Suppressor macrophage treated with lipopolysaccharide for 4 hours (primary cell): ENCODE measurements around the gene CHMP1B.
"Not testable (repeated sequence)": the region's sequence is repeated elsewhere in the genome, so short reads cannot be mapped to it uniquely, and the experiment has no call there.

Experiments used
- DNase-seq: peaks from one replicate; pipeline ENCODE4 v3.0.0-alpha.2; 2020

The CHMP1B gene

DNA sequence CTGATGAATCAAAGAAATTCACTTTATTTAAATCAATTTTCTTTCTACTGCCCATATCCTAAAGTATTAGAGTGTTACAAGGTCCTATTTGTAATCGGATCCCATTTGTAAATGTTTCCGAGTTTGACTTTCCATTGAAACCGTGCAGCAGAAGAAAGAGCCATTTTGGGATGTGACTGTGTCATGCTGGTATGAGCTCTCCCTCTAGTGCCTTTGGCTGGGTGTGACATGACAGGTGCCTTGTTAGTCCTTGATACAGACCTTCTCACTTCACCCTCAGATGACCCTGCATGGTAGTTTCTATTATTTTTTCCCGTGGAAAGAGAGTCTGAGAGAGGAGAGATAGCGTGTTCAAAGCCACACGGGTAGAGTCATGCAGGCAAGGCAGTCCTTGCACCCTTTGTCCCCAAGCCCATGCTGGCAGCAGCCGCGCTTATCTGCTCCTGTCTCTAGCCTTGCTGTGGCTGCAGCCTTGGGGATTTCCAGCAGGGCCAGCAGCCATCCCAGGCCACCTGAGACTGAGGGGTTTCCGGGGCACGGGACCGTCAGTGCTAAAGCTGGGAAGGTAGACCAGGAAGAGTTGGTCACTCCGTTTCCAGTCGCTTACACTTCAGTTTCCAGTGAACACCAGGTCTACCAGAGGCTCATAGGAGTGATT is 21.4 kb downstream of the CHMP1B start:
- peak; percentile 28 for DNase-seq

DNA sequence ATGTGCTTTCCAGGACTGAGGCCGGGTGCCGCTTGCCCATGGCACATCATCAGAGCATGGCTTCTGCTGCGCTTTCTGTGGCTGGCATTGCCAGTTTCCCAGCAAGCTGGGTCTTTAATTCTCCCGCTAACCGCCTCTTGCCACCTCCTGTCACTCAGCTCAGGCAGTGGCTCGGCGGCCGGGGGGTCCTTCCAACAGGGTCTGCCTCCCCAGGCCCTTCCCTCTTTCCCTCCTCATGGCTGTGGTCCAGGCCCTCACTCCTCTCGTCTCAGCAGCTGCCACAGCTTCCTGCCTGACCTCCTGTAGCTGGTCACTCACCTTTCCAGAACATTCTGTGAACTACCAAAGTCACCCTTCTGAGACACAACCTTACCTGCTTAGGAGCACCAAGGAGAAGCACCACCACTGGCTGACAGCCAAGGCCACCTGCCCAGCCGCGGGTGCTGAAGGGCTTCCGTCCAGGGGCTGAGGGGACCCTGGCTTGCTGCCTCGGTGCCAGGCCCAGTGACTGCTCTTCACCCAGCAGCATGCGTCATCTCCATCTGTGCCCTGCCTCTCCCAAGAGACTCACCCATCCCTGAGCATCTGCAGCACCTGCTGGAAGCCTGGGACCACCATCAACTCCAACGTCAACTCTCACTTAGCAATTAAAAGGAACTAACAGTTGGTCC is 22.6 kb downstream of the CHMP1B start:
- DNase-seq = no peak

DNA sequence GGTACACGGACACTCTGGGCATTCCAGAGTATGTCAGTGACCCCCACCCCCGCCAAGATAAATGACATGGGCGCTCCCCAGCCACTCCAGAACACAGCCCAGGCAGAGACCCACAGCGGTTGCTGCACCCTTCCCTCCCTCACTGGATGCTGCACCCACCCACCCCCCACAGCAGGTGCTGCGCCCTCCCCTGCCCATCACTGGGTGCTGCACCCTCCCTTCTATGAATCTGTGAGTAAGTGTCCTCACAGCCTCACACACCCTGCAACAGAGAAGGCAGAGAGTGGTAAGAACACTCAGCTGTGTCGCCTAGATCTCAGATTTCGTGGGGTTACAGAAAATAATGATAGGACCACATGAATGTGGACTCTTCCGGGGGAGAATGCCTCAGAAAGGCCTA is 23.5 kb downstream of the CHMP1B start:
- no peak for DNase-seq

DNA sequence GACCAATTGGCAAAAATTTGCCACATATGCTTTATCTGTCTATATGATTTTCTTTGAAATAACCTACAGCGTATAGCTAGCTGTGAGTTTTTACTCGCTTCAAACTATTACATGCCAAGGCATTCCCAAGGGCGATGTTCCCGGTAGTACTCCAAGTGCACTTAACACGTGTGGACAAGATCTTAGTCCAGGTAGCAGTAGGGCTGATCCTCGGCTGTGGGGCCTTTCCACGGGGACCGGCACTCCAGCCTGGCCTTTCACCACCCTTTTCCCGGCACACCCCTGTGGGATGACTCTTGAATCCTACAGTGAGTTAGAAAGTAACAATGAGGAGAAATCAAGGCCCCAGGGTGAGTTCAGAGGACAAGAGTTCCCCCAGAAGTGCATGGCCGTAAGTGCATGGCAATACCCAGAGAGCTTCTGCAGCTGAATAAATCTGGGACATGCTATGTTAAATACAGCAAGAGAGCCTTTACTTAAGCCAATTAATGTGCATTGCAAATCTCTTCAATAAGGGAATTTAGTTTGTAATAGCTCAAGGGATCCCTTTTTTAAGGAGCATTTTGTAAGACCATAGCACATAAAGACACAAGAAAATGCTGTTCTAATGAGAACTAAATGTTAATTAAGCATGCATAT is 26.4 kb downstream of the CHMP1B start:
- no peak for DNase-seq

DNA sequence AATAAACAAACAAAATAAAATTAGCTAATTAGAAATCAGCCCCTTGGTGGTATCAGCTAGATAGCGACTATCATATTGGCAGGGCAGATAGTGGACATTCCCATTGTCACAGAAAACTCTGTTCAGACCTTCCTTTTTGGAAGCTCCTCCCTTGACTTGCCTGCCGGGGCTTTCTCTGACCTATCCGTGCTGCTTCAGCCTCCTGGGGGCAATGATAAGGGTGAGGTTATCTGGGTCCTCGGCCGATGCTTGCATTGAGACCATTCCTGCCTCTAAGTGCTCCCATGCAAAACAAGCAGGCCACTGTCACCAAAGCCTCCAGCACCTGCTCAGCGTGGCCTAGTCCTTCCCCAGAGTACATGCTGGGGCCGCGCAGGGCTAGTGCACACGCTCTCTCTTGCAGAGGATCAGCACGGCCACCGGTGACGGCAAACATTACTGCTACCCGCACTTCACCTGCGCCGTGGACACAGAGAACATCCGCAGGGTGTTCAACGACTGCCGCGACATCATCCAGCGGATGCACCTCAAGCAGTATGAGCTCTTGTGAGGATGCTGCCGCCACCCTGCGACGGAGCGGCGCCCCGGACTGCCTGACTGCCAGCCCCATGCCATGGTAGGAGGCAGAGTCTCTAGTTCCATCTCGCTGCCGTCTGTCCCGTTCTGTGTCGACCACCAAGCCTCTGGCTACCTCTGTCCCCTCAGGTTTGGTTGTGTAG is 29.5 kb downstream of the CHMP1B start:
- no peak for DNase-seq

DNA sequence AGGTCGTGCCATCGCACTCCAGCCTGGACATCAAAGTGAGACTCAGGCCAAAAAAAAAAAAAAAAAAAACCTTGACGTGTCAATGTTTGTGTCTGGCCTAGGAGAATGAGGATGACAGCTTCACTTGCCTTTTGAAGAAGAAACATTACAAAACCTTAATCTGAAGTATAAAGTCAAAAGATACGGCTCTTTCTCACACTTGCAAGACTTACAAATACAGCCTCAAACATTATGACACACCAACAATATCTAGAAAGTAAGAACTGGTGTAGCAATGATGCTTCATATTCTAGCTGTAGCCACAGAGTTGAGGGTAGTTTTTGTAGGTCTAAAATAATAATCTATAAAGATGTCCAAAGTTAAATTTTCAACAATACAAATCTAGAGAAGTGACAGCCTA is 31.4 kb downstream of the CHMP1B start:
- no peak for DNase-seq

DNA sequence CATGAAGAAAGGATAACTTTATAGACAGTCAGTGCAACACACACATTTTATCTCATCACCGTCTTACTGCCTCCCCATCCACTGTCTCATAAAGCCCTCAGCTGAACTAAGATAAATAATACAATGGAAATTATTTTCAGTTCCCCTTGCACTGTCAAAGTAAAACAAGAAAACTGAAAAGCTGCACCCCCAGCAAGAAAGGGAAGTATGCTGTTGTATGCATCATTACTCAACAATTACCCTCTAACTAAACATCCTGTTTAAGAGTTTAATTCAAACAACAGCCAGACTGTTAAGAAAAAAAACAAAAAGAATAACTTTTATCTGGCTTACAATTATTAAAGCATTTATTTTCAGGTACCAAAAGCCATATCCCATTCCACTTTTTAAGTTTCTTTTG is 31.9 kb downstream of the CHMP1B start:
- DNase-seq = peak; percentile 86

DNA sequence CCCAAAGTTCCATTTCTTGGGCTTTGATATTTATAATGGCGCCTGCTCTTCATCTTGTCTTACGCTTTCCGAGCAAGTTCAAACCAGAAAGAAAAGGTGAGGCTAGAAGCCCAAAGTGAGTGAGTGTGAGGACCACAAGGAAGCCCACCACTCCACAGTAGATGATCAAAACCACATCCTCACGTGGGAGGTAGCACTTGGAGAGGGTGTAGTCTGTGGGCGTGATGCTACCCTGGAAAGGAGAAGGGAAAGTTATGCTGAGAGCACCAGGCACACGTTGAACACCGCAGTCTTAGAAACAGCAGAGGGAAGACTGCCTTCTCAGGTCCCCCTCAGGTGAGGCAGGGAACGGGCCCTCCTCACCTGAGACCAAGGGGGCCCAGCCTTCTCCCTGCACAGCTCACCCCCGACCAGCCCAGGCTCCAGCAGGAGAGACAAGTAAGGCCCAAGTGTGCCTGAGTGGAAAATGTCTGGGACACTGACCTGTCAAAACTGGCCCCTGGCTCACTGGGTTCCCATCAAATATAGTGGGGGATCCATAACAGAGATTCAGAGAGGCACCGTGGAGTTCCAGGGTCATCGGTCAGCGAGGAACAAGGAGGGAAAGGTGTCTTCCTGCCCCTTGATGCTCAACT is 33.3 kb downstream of the CHMP1B start:
- DNase-seq = no peak

DNA sequence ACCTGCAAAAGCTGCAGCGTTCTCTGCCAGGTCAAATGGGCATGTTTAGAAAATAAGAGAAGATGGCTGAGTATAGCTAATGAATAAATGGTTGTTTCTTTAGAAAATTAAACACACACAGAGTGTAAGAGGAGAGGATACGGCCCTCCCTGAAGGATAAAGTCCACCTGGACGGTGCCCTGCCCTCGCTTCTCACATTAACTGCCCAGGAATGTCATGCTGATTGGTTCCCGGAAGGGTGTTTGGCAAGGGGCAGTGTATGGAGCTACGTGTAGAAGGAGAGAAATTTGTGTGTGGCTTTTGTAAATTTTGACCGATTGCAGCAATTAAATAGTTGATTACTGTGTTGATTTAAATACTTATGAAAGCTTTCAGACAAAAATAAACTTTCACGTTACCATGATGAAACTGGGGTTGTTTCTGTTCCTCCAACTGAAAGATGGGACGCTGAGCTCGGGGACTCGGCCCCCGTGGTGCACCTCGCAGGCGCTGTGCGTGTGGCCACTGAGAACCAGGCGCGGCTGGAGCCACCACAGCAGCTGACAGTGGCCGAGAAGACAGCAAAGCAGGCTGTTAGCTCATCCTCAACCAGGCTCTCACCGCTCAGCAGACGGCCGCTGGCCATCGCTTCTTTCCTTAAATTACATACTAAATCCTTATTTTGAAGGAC is 34.2 kb downstream of the CHMP1B start:
- peak; percentile 77 for DNase-seq

DNA sequence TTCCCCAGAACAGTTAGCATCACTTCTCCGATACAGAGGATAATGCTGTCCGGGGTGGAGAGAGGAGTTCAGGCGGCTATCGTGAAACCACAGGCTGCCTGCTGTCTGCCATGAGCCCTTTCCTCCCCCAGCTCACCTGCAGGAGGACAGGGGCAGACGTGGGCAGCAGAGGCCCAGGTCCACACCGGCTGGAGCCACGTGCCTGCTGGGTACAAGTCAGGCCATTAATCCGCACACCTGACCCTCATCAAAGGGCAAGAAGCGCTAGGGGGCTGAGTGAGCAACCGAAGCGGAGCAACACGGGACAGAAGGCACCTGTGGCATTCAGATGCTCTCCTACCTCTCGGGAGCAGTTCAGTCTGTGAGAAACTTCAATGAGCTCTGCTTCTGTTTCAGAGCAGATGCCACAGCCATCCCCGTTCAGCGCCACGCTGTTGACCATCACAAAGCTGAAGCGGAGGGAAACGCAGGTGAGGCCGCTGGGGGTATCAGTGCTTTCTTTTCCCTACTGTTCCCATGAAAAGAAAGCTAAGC is 35.4 kb downstream of the CHMP1B start:
- no peak for DNase-seq

DNA sequence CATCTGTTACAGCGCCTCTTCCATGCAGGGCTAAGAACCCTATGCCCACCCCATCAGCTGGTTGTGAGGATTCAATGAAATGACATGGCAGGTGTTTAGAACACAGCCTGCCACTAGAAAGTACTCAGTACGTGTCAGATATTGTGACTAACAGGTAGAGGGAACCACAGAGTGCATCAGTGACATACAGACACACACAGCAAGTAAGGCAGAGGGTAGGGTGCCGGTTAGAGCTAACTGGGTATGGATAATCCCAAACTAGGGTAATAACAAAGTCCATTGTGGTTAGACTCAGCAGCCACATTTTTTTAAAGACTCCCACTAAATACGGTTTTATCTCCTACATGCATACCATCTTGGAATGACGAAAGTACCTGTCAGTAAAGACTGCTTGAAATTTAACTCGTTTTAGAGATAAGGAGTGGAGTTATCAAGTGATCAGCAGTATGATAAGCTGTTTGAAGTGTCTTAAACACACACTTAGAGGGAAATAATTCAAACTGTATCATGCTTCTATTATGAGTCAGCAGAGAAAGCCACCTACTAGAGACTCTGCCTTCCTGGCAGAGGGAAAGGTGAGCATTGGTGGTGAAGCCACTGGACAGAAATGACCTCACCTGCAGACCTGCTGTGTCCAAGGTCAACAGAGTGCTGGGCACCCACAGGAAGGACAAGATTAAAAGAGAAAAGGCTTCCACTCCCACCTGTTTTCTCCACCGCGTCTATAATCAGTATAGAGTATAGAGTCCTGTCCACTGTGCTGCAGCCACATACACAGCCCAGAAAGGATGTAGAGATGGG is 36.3 kb downstream of the CHMP1B start:
- DNase-seq = no peak

DNA sequence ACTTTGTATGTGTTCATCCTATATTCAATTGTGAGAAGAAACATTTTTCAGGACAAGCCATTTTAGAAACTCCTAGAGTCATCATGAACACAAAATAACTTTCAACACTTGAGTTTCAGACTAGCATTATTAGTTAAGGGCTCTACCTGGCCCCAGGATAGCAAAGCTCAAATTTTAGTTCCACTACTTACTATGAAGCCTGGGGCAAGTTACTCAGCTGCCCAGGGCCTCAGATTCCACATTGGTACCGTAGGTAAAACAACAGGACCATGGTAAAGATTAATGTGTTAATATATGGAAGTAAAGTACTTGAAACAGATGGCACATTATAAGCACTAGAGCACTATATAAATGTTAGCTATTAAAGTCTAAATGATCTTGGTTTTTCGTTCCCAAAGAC is 37.5 kb downstream of the CHMP1B start:
- no peak for DNase-seq

DNA sequence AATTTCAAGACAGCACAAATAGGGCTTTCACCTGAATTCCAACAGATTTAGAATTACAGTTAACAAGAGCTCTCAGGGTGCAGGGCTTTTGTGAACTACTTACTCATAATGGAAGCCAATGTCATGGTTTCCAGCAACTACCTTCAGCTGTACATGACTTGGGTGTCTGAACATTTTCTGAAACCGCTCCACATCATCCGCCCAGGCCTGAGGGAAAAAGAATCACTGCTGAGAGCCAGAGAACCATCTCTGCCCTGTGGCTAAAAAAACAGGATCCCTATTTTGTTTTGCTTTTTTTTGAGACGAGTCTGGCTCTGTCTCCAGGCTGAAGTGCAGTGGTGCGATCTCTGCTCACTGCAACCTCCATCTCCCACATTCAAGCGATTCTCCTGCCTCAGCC is 38.1 kb downstream of the CHMP1B start:
- DNase-seq = no peak

DNA sequence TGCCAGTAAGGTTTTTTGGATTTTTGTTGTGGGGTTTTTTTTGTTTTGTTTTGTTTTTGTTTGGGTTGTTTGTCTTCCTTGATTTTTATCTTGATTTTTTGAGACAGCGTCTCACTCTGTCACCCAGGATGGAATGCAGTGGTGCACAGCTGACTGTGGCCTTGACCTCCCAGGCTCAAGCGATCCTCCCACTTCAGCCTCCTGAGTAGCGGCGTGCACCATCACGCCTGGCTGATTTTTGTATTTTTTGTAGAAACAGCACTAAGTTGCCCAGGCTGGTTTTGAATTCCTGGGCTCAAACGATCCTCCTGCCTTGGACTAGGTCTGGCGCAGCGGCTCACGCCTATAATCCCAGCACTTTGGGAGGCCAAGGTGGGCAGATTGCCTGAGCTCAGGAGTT is 40.5 kb downstream of the CHMP1B start:
- DNase-seq = no peak

DNA sequence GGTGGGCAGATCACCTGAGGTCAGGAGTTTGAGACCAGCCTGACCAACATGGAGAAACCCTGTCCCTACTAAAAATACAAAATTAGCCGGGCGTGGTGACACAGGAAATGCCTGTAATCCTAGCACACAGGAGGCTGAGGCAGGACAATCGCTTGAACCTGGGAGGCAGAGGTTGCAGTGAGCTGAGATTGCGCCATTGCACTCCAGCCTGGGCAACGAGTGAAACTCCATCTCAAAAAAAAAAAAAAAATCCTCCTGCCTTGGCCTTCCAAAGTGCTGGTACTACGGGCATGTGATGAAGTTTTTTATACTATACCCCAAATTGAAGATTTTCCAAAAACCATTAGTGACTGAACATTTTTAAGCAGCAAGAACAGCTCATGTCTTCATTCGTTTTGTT is 41.2 kb downstream of the CHMP1B start:
- not testable (repeated sequence) for DNase-seq

DNA sequence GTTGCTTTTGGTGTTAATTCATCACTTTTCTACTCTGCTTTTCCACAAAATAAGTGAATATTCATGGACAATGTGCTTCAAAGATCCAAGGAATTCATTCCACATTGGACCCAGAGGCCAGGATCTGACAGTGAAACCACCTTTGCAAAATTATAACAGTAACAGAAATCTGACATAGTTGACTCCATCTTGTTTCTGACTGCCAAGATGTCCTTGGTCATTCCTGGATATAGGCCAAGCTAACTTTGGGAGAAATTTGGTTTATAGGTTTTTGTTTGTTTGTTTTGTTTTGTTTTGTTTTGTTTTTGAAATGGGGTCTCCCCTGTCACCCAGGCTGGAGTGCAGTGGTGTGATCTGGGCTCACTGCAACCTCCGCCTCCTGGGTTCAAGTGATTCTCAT is 46.6 kb downstream of the CHMP1B start:
- no peak for DNase-seq

DNA sequence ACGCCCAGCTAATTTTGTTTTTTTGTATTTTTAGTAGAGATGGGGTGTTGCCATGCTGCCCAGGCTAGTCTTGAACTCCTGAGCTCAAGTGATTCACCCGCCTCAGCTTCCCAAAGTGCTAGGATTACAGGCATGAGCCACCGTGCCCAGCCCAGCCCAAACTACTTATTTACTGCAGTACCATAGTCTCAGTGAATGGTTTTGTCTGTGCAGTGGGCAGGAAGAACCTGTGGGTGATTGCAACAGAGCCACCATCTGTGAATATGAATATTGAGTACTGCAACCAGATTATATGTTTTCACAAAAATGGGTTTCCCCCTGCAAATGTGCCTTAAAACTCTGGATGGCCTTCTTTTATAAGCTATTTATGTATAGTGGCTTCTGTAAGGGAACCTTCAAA is 47.9 kb downstream of the CHMP1B start:
- DNase-seq = no peak

DNA sequence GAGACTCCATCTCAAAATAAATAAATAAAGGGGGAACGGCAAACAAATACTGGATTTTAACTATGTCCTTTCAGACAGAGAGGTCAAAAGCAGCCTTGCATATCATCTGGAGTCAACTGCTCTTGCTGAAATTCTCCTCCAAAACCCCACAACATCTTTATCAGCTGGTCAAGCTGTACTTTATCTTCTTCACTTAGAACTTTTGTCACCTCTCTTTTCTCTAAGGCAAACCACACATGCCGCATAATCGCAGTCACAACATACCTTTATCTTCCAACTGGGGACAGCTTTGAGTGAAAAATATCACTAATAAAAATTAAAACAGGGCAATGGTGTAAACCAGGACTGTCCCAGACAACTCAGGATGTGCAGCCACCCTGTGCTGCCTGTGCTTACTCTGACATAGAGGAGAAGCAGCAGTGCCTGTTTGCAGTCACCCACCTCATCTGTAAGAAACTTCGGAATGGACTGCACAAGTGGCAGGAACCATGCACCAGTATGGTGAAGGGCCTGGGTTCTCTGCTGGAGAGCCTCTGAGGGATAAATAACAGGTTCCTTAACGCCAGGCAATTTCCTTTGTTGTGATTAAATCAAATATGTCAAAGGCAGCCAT is 50.7 kb downstream of the CHMP1B start:
- no peak for DNase-seq

DNA sequence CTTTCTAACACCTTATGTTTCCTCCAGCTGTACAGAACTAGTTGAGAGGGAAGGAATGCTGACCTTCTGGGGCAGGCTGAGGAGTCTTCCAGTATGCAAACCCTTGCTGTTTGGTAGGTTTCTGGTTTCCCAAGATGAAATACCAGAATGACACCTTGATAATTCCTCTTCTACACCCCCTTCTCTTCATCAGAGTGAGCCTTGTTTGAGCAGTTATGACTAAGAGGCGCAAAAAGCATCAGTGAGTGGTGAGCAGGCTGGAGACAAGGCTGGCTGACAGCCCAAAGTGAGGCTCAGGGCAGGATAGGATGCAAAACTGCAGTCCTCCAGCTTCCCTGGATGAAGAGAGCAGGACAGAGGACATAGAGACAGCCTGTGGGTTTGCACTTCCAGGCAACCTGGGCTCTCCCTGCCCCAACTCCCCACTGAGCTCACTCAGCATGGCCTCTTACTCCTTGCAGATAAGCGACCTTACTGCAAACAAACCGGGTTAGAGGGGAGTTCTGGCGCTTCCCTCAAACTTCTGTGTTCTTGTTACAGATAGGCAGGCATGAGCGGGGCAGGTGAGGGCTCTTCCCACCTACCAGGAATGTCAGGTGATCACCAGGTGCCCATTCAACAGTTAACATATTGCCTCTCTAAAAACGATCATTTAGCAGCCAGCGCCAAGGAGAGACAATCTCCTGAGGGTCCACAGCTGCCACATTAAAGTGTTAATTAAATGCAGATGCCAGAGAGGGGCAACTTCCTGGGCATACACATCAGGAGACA is 51.5 kb downstream of the CHMP1B start:
- DNase-seq = no peak
